OCI-LY3 (cell line): ENCODE measurements around the gene BBC3.

Experiments used
- CTCF ChIP-seq: fragments of 200-600, 300-600 bp; sonication (generic); IDR thresholded peaks from 2 replicates; pipeline ENCODE4 v1.5.1; 2014; ENCODE audit warnings: antibody characterized with exemption, low read length, low read depth
- EZH2phosphoT487 ChIP-seq: fragments of 200-600 bp; shearing (Covaris generic); IDR thresholded peaks from 2 replicates; pipeline ENCODE4 v1.6.1; 2018; ENCODE audit warnings: antibody characterized with exemption, mixed run types, low read depth

- TF ChIP-seq CTCF (no peak), EZH2phosphoT487 (no peak)
Measured at GRCh38 chr19:47270408-47270807, 39.4 kb upstream of the BBC3 start.
